Spleen (tissue), 7 donors: ENCODE data around the gene URGCP.

ENCODE experiments used
- CTCF ChIP-seq, 11 experiments: fragments of 200-600 bp in 7 of 11; fragments of 450-650 bp in 4 of 11; sonication (generic) in 4 of 11; IDR thresholded peaks in 8 of 11; conservative IDR thresholded peaks in 3 of 11; 1 replicate in 7 of 11; 2 replicates in 4 of 11; pipeline versions ENCODE4 v1.4.0 to v1.8.0; 2016 to 2021; ENCODE audit warnings: antibody characterized with exemption in 11 of 11, inconsistent platforms in 4 of 11, mild to moderate bottlenecking in 1 of 11
- POLR2A ChIP-seq, 3 donors: fragments of 450-650 bp; IDR thresholded peaks; one replicate each; pipeline ENCODE4 v1.5.1; 2017; ENCODE audit warnings: antibody characterized with exemption in 3 of 3, mild to moderate bottlenecking in 1 of 3
- POLR2AphosphoS5 ChIP-seq, 3 donors: sonication (generic); formaldehyde crosslinking; IDR thresholded peaks; one replicate each; pipeline ENCODE4 v1.5.1; 2017; ENCODE audit warnings: antibody characterized with exemption in 3 of 3
- donor health status: DM: no; HTN: no; CAD: no; lungs with moderate emphysema.
- donor health status: DM: no; HTN: no; CAD: no.
- donor health status: DM: no; HTN: no; CAD: no.

DNA sequence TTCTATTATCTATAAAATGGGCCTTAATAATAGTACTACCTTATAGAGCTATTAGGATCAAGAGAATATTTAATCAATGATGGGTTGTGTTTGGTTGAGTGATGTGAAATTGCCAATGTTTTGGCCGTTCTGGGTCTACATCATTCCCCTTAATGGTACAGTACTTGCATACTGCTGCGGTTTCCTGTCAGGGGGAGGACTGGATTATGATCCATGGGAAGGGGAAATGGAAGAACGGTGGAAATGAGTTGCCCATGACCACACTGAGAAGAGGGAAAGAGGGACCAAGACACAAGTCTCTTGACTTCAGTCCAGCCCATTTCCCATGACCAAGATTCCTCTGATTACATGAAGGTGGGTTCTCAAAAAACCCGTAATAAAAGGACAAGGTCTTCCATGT, 36.1 kb downstream of the URGCP start:
- TF ChIP-seq CTCF (IDR thresholded peaks at IDR 0.05 in 8 of 11, conservative IDR thresholded peaks at IDR 0.05 in 3 of 11) (no peak), POLR2AphosphoS5 (IDR thresholded peaks at IDR 0.05) (no peak), POLR2A (IDR thresholded peaks at IDR 0.05) (no peak)
